Upper lobe of right lung (tissue), 1 donor: ENCODE results near the gene PON2. TPM values are rescaled to one million over a fixed set of nuclear protein-coding genes. Genes with fewer than 3 reads are reported as not detected.

Experiments
- ATAC-seq: fragments of 200-7000 bp; cut with Tn5 transposase; one replicate; pipeline ENCODE4 v1.9.1; 2020; ENCODE audit warnings: mild to moderate bottlenecking, moderate library complexity
- DNase-seq: peaks from one replicate; pipeline ENCODE4 v3.0.0-alpha.2; 2020
- H3K27ac ChIP-seq: fragments of 200-600 bp; one replicate; pipeline ENCODE4 v1.8.0; 2022
- H3K27me3 ChIP-seq: fragments of 200-600 bp; one replicate; pipeline ENCODE4 v1.8.0; 2022; ENCODE audit warnings: mild to moderate bottlenecking
- H3K36me3 ChIP-seq: fragments of 200-600 bp; one replicate; pipeline ENCODE4 v1.8.0; 2022
- H3K4me1 ChIP-seq: fragments of 200-600 bp; one replicate; pipeline ENCODE4 v1.8.0; 2022
- H3K4me3 ChIP-seq: fragments of 200-600 bp; one replicate; pipeline ENCODE4 v1.8.0; 2022; ENCODE audit warnings: mild to moderate bottlenecking
- H3K9me3 ChIP-seq: fragments of 200-600 bp; one replicate; pipeline ENCODE4 v1.8.0; 2022
- intact Hi-C: fragments of 100-400 bp; cut with DNase I; formaldehyde crosslinking; loops from one replicate; pipeline ENCODE4 v1.11.0; 2022
- total RNA-seq: library from RNA; stranded (reverse); fragmentation: NEBNext Ultra II Directional; extraction: Animal tissue kit (Norgen Biotek cat#: 25700); gene quantifications from one replicate; pipeline ENCODE4 v1.2.1, GENCODE V29; 2021
- TF ChIP-seq, protein P1 (sequence below): fragments of 200-600 bp; IDR thresholded peaks from one replicate; pipeline ENCODE4 v1.8.0; 2022; ENCODE audit warnings: antibody characterized with exemption
- donor health status: DM: no; HTN: yes; CAD: no; lungs with severe emphysema.

Gene PON2
- total RNA-seq, 1 donor from 2014 or later = 193 TPM

- H3K27ac ChIP-seq = no peak overlapping the region
- H3K9me3 ChIP-seq = no peaks in the 10 kb centered on the region
- DNase-seq (no peak), ATAC-seq (no peak)
- intact Hi-C loops = no loop called here
- no peaks in the 10 kb centered on the region for H3K27me3 ChIP-seq
- no peaks in the 10 kb centered on the region for H3K4me1 ChIP-seq
- TF ChIP-seq, protein P1, sequence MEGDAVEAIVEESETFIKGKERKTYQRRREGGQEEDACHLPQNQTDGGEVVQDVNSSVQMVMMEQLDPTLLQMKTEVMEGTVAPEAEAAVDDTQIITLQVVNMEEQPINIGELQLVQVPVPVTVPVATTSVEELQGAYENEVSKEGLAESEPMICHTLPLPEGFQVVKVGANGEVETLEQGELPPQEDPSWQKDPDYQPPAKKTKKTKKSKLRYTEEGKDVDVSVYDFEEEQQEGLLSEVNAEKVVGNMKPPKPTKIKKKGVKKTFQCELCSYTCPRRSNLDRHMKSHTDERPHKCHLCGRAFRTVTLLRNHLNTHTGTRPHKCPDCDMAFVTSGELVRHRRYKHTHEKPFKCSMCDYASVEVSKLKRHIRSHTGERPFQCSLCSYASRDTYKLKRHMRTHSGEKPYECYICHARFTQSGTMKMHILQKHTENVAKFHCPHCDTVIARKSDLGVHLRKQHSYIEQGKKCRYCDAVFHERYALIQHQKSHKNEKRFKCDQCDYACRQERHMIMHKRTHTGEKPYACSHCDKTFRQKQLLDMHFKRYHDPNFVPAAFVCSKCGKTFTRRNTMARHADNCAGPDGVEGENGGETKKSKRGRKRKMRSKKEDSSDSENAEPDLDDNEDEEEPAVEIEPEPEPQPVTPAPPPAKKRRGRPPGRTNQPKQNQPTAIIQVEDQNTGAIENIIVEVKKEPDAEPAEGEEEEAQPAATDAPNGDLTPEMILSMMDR = no peak
- no peaks in the 10 kb centered on the region for H3K36me3 ChIP-seq
- no peak overlapping the region for H3K4me3 ChIP-seq
Measured at GRCh38 chr7:95457947-95458346, 23.1 kb upstream of the PON2 start.

- TF ChIP-seq, protein P1 = no peak
- ATAC-seq (no peak), DNase-seq (no peak)
- Histone ChIP-seq H3K4me3 (no peak overlapping the region), H3K27me3 (no peaks in the 10 kb centered on the region), H3K27ac (no peak overlapping the region), H3K36me3 (no peaks in the 10 kb centered on the region), H3K9me3 (no peaks in the 10 kb centered on the region), H3K4me1 (no peaks in the 10 kb centered on the region)
- intact Hi-C loops = no loop called here
Measured at GRCh38 chr7:95454438-95455045, 19.7 kb upstream of the PON2 start.

DNA sequence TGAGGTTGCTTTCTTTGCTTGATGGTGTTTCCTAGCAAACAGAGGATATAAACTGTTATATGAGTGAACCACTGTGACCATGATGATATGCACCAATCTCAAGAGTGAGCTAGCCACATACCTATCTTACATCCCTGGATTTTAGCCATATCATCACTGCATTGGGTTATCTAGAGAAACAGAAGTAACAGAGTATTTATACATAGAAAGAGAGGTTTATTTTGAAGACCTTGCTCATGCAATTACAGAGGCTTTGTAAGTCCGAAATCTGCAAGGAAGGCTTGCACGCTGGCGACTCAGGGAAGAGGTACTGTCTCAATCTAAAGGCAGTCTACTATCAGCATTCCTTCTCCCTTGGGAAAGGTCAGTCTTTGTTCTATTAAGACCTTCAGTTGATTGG, 11.8 kb upstream of the PON2 start:
- DNase-seq = no peak
- Histone ChIP-seq H3K4me3 (no peak overlapping the region), H3K27me3 (no peaks in the 10 kb centered on the region), H3K27ac (no peak overlapping the region), H3K4me1 (no peaks in the 10 kb centered on the region), H3K36me3 (no peaks in the 10 kb centered on the region), H3K9me3 (no peaks in the 10 kb centered on the region)
- ATAC-seq = no peak
- TF ChIP-seq, protein P1 = no peak
- intact Hi-C loops = no loop called here

DNA sequence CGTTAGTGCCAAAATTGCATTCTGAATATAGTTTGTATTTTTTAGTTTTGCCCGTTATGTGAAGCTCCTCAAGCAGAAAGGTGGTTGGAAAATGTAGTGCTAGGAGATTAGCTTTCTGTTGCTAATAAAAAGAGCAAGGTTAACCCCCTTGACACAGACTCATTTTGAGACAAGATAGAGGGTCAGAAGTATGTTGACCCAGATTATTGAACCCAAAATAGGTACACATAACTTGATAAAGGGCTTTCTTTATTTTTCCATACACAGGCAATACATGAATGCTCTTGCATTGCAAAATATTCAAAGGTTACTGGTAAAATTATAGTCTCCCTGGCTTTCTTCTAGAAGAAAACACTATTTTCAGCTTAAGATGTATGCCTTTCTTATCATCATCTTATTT, 10.0 kb upstream of the PON2 start:
- Histone ChIP-seq H3K4me3 (no peak overlapping the region), H3K27ac (no peak overlapping the region), H3K27me3 (no peaks in the 10 kb centered on the region), H3K36me3 (no peaks in the 10 kb centered on the region), H3K4me1 (no peaks in the 10 kb centered on the region), H3K9me3 (no peaks in the 10 kb centered on the region)
- DNase-seq (no peak), ATAC-seq (no peak)
- TF ChIP-seq, protein P1 = no peak
- intact Hi-C loops = no loop called here

GRCh38 chr7:95441042-95441823, 6.4 kb upstream of the PON2 start:
- DNase-seq (no peak), ATAC-seq (peak; percentile 93)
- H3K36me3 ChIP-seq = no peaks in the 10 kb centered on the region
- peak overlapping the region; percentile 65 for H3K27ac ChIP-seq
- intact Hi-C loops = no loop called here
- no peaks in the 10 kb centered on the region for H3K4me1 ChIP-seq
- H3K9me3 ChIP-seq = no peaks in the 10 kb centered on the region
- no peak overlapping the region for H3K4me3 ChIP-seq
- TF ChIP-seq, protein P1 = no peak
- no peaks in the 10 kb centered on the region for H3K27me3 ChIP-seq
